Ovary (tissue), 3 donors: ENCODE results near the gene LRRN4CL.

ENCODE experiments used
- EP300 ChIP-seq: sonication (generic); formaldehyde crosslinking; IDR thresholded peaks from one replicate; pipeline ENCODE4 v1.6.1; 2017; ENCODE audit warnings: antibody characterized with exemption
- POLR2A ChIP-seq: fragments of 450-650 bp; IDR thresholded peaks from one replicate; pipeline ENCODE4 v1.6.1; 2017; ENCODE audit warnings: antibody characterized with exemption, mild to moderate bottlenecking, moderate library complexity
- TF ChIP-seq, protein P1 (sequence below), 3 donors: fragments of 450-650 bp in 2 of 3; fragments of 200-600 bp in 1 of 3; IDR thresholded peaks; one replicate each; pipeline versions ENCODE4 v1.5.1 to v1.8.0; 2016 to 2022; ENCODE audit warnings: antibody characterized with exemption in 3 of 3, mild to moderate bottlenecking in 1 of 3
- donor health status: DM: no; HTN: no; CAD: no.

- TF ChIP-seq, protein P1, sequence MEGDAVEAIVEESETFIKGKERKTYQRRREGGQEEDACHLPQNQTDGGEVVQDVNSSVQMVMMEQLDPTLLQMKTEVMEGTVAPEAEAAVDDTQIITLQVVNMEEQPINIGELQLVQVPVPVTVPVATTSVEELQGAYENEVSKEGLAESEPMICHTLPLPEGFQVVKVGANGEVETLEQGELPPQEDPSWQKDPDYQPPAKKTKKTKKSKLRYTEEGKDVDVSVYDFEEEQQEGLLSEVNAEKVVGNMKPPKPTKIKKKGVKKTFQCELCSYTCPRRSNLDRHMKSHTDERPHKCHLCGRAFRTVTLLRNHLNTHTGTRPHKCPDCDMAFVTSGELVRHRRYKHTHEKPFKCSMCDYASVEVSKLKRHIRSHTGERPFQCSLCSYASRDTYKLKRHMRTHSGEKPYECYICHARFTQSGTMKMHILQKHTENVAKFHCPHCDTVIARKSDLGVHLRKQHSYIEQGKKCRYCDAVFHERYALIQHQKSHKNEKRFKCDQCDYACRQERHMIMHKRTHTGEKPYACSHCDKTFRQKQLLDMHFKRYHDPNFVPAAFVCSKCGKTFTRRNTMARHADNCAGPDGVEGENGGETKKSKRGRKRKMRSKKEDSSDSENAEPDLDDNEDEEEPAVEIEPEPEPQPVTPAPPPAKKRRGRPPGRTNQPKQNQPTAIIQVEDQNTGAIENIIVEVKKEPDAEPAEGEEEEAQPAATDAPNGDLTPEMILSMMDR (IDR thresholded peaks at IDR 0.05), result no peak
- TF ChIP-seq POLR2A (no peak), EP300 (no peak)
These were observed 37.5 kb upstream of the LRRN4CL start for GRCh38 chr11:62726915-62727164.
